Measurements from ENCODE around the gene PDCD1LG2.

The PDCD1LG2 gene

GRCh38 chr9:5531101-5531882, 21.0 kb downstream of the PDCD1LG2 start:
- Histone ChIP-seq H3K4me2 (peak overlapping the region in 3 of 11 experiments; percentile 22 to 79 (median 54); a peak in 5 of 22 replicates), H3K36me3 (no peaks in the 10 kb centered on the region; a peak in 2 of 22 replicates), H3K4me1 (peaks cover 3 to 40% (median 7%) of the 10 kb centered on the region in 10 experiments; a peak in 16 of 20 replicates), H4K20me1 (no peaks in the 10 kb centered on the region), H3K4me3 (no peak overlapping the region), H3K27me3 (no peaks in the 10 kb centered on the region), H3K9me3 (replicated peaks in 1 of 11) (no peaks in the 10 kb centered on the region), H3K9ac (no peak overlapping the region), H3K27ac (no peak overlapping the region)
- no peak for TF ChIP-seq Cebpa-rat (IDR thresholded peaks at IDR 0.05)

- no peak for TF ChIP-seq Cebpa-rat (IDR thresholded peaks at IDR 0.05)
- no peak overlapping the region for H3K9ac ChIP-seq
- H4K20me1 ChIP-seq = no peaks in the 10 kb centered on the region
- H3K9me3 ChIP-seq (replicated peaks in 1 of 11) = no peaks in the 10 kb centered on the region
- peak overlapping the region in 2 of 11 experiments; percentile 54 to 79; a peak in 3 of 22 replicates for H3K4me2 ChIP-seq
- H3K27me3 ChIP-seq = no peaks in the 10 kb centered on the region
- no peaks in the 10 kb centered on the region; a peak in 2 of 22 replicates for H3K36me3 ChIP-seq
- H3K27ac ChIP-seq = no peak overlapping the region
- H3K4me1 ChIP-seq = peaks cover 5 to 49% (median 8%) of the 10 kb centered on the region in 10 experiments; a peak in 17 of 20 replicates
- H3K4me3 ChIP-seq = no peak overlapping the region
Observed at GRCh38 chr9:5532306-5532705, 22.0 kb downstream of the PDCD1LG2 start.

- Histone ChIP-seq H3K9ac (no peak overlapping the region), H3K4me3 (no peak overlapping the region), H3K4me1 (peaks cover 5 to 49% (median 8%) of the 10 kb centered on the region in 10 experiments; a peak in 17 of 20 replicates), H3K27ac (no peak overlapping the region), H3K9me3 (replicated peaks in 1 of 11) (no peaks in the 10 kb centered on the region), H3K4me2 (0 out of 22 replicates have a peak overlapping the region, but pooled peaks of 1 of the 11 experiments have one; percentile 79), H3K27me3 (no peaks in the 10 kb centered on the region), H3K36me3 (no peaks in the 10 kb centered on the region; a peak in 2 of 22 replicates), H4K20me1 (no peaks in the 10 kb centered on the region)
- no peak for TF ChIP-seq Cebpa-rat (IDR thresholded peaks at IDR 0.05)
Observed at GRCh38 chr9:5532790-5533189, 22.5 kb downstream of the PDCD1LG2 start.

GRCh38 chr9:5536684-5537083, 26.4 kb downstream of the PDCD1LG2 start:
- H4K20me1 ChIP-seq = no peaks in the 10 kb centered on the region
- H3K9ac ChIP-seq = no peak overlapping the region; a peak in 1 of 22 replicates
- no peak for TF ChIP-seq Cebpa-rat (IDR thresholded peaks at IDR 0.05)
- H3K36me3 ChIP-seq = no peaks in the 10 kb centered on the region; a peak in 2 of 22 replicates
- H3K4me3 ChIP-seq = no peak overlapping the region
- no peaks in the 10 kb centered on the region for H3K27me3 ChIP-seq
- H3K4me2 ChIP-seq = peak overlapping the region in 4 of 11 experiments; percentile 18 to 86 (median 50); a peak in 7 of 22 replicates
- H3K27ac ChIP-seq = peak overlapping the region in 2 of 11 experiments; percentile 36 to 37; a peak in 3 of 22 replicates
- peaks cover 0 to 16% (median 7%) of the 10 kb centered on the region in 11 experiments; a peak in 11 of 22 replicates for H3K9me3 ChIP-seq (replicated peaks in 1 of 11)
- peaks cover 0 to 44% (median 2%) of the 10 kb centered on the region in 10 experiments; a peak in 8 of 20 replicates for H3K4me1 ChIP-seq

- Histone ChIP-seq H3K27ac (peak overlapping the region in 4 of 11 experiments; percentile 1 to 34 (median 14); a peak in 4 of 22 replicates), H4K20me1 (no peaks in the 10 kb centered on the region), H3K36me3 (no peaks in the 10 kb centered on the region), H3K9ac (no peak overlapping the region), H3K9me3 (replicated peaks in 1 of 11) (peaks cover 0 to 25% (median 18%) of the 10 kb centered on the region in 11 experiments; a peak in 16 of 22 replicates), H3K4me1 (peaks cover 9 to 53% (median 13%) of the 10 kb centered on the region in 10 experiments), H3K4me3 (no peak overlapping the region), H3K27me3 (no peaks in the 10 kb centered on the region), H3K4me2 (peak overlapping the region; percentile 32 to 74 (median 56))
- TF ChIP-seq Cebpa-rat (IDR thresholded peaks at IDR 0.05) = no peak
Observed at GRCh38 chr9:5543875-5544702, 33.8 kb downstream of the PDCD1LG2 start.

GRCh38 chr9:5549658-5550650, 39.6 kb downstream of the PDCD1LG2 start:
- H3K4me1 ChIP-seq = peaks cover 0 to 37% (median 0%) of the 10 kb centered on the region in 10 experiments; a peak in 4 of 20 replicates
- H3K4me3 ChIP-seq = no peak overlapping the region
- H3K9me3 ChIP-seq (replicated peaks in 1 of 11) = no peaks in the 10 kb centered on the region
- no peak for TF ChIP-seq Cebpa-rat (IDR thresholded peaks at IDR 0.05)
- H3K27ac ChIP-seq = no peak overlapping the region
- H3K27me3 ChIP-seq = no peaks in the 10 kb centered on the region
- H4K20me1 ChIP-seq = no peaks in the 10 kb centered on the region
- H3K4me2 ChIP-seq = peak overlapping the region in 2 of 11 experiments; percentile 46 to 65; a peak in 4 of 22 replicates
- no peak overlapping the region for H3K9ac ChIP-seq
- no peaks in the 10 kb centered on the region for H3K36me3 ChIP-seq

GRCh38 chr9:5551368-5552150, 41.2 kb downstream of the PDCD1LG2 start:
- no peak for TF ChIP-seq Cebpa-rat (IDR thresholded peaks at IDR 0.05)
- H4K20me1 ChIP-seq = no peaks in the 10 kb centered on the region
- H3K27me3 ChIP-seq = no peaks in the 10 kb centered on the region
- H3K27ac ChIP-seq = no peak overlapping the region
- H3K9ac ChIP-seq = no peak overlapping the region
- H3K9me3 ChIP-seq (replicated peaks in 1 of 11) = no peaks in the 10 kb centered on the region
- H3K4me2 ChIP-seq = no peak overlapping the region
- no peak overlapping the region for H3K4me3 ChIP-seq
- no peaks in the 10 kb centered on the region for H3K36me3 ChIP-seq
- H3K4me1 ChIP-seq = peaks cover 0 to 33% (median 0%) of the 10 kb centered on the region in 10 experiments; a peak in 7 of 20 replicates
